ENCODE results near the gene GOLGA2. TPM values are rescaled to one million over a fixed set of nuclear protein-coding genes. Genes with fewer than 3 reads are reported as not detected.

Gene GOLGA2
- total and polyA plus RNA-seq, 2 of the 13 experiments (the other 11 are each of a cell fraction or from before 2014, with no cell fraction given), result 45.3 to 45.8 TPM

DNA sequence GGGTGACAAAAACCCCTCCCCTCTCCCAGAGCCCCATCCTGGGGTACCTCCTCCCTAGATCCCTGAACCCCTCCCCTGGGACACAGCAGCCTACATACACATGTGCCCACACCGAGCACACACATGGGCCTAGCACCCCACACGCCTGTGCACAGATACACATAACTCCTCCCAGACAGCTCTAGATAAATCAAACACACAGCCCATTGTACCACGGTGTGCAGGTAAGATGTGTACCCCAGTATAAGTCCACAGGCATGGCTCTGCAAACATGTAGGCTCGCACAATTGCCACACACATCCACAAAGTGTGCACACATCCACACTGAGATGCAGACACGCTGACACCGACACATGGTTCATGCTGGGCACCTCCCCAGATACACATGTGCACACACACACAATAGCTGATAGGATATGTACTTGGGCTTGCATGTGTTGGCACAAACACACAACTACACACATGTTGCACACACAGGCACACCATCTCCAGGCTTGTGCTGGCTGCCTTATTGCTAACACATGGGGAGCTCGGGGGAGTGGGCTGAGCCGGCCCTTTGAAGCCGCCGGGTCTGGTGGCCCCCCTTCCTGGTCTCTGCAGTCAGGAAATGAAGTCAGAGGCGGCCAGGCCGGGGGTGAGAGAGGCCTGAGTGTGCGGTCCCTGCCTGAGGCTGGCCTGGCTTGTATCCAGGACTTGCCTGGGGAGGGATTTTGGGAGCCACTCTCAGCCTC, 30.2 kb downstream of the GOLGA2 start (continued):
- TF ChIP-seq NFIB (CRISPR knock-in tag; IDR thresholded peaks at IDR 0.05; ENCODE audit: borderline replicate concordance), result 0 out of 2 replicates have a peak, but pooled peaks have one; percentile 47
- TF ChIP-seq ZNF605 (CRISPR knock-in tag; IDR thresholded peaks at IDR 0.05), result peak; percentile 59; the same call in 1 of the 2 replicates
- peak; percentile 62 for TF ChIP-seq POLR2G (IDR thresholded peaks at IDR 0.05; ENCODE audit: low read depth, low read length)
- TF ChIP-seq ETV5 (CRISPR knock-in tag; IDR thresholded peaks at IDR 0.05; ENCODE audit: borderline replicate concordance), result peak; percentile 83
- TF ChIP-seq PHF20 (CRISPR knock-in tag; IDR thresholded peaks at IDR 0.05), result peak; percentile 51; the same call in 1 of the 2 replicates
- no peak for TF ChIP-seq SAFB2 (CRISPR knock-in tag; IDR thresholded peaks at IDR 0.05; ENCODE audit: borderline replicate concordance, low read depth)
- TF ChIP-seq ZNF543 (CRISPR knock-in tag; IDR thresholded peaks at IDR 0.05), result 0 out of 2 replicates have a peak, but pooled peaks have one; percentile 22
- TF ChIP-seq KAT8 (CRISPR knock-in tag; IDR thresholded peaks at IDR 0.05), result 0 out of 2 replicates have a peak, but pooled peaks have one; percentile 52
- TF ChIP-seq ZNF567 (CRISPR knock-in tag; IDR thresholded peaks at IDR 0.05; ENCODE audit: borderline replicate concordance), result 0 out of 2 replicates have a peak, but pooled peaks have one; percentile 72
- TF ChIP-seq, protein P1, sequence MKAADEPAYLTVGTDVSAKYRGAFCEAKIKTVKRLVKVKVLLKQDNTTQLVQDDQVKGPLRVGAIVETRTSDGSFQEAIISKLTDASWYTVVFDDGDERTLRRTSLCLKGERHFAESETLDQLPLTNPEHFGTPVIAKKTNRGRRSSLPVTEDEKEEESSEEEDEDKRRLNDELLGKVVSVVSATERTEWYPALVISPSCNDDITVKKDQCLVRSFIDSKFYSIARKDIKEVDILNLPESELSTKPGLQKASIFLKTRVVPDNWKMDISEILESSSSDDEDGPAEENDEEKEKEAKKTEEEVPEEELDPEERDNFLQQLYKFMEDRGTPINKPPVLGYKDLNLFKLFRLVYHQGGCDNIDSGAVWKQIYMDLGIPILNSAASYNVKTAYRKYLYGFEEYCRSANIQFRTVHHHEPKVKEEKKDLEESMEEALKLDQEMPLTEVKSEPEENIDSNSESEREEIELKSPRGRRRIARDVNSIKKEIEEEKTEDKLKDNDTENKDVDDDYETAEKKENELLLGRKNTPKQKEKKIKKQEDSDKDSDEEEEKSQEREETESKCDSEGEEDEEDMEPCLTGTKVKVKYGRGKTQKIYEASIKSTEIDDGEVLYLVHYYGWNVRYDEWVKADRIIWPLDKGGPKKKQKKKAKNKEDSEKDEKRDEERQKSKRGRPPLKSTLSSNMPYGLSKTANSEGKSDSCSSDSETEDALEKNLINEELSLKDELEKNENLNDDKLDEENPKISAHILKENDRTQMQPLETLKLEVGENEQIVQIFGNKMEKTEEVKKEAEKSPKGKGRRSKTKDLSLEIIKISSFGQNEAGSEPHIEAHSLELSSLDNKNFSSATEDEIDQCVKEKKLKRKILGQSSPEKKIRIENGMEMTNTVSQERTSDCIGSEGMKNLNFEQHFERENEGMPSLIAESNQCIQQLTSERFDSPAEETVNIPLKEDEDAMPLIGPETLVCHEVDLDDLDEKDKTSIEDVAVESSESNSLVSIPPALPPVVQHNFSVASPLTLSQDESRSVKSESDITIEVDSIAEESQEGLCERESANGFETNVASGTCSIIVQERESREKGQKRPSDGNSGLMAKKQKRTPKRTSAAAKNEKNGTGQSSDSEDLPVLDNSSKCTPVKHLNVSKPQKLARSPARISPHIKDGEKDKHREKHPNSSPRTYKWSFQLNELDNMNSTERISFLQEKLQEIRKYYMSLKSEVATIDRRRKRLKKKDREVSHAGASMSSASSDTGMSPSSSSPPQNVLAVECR (CRISPR knock-in tag; IDR thresholded peaks at IDR 0.05; ENCODE audit: borderline replicate concordance), result peak; percentile 51; the same call in 1 of the 2 replicates
- peak; percentile 26; the same call in 1 of the 2 replicates for TF ChIP-seq MYC (CRISPR knock-in tag; IDR thresholded peaks at IDR 0.05; ENCODE audit: borderline replicate concordance)
- TF ChIP-seq, protein P2, sequence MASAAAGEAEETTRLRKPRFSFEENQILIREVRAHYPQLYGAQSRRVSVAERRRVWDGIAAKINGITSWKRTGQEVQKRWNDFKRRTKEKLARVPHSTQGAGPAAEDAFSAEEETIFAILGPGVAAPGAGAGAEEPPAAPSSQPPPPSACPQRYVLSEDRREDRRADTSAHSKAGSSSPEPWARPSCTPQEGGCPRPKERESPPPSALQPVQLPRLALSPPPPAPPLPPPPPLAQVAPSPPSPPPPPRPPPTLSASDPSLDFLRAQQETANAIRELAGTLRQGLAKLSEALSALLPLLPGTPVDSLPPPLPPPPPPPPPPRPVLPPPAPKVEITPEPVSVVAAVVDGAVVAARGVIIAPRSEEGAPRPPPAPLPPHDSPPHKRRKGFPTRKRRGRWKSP (CRISPR knock-in tag; IDR thresholded peaks at IDR 0.05), result 0 out of 2 replicates have a peak, but pooled peaks have one; percentile 23
- TF ChIP-seq ELF1 (CRISPR knock-in tag; IDR thresholded peaks at IDR 0.05), result peak; percentile 73
- 0 out of 2 replicates have a peak, but pooled peaks have one; percentile 36 for TF ChIP-seq GATAD2A (CRISPR knock-in tag; IDR thresholded peaks at IDR 0.05)
- TF ChIP-seq ELF4 (CRISPR knock-in tag; IDR thresholded peaks at IDR 0.05; ENCODE audit: borderline replicate concordance), result 0 out of 2 replicates have a peak, but pooled peaks have one; percentile 39
- TF ChIP-seq ZNF547 (CRISPR knock-in tag; IDR thresholded peaks at IDR 0.05), result peak; percentile 34; the same call in 1 of the 2 replicates
- TF ChIP-seq ZBTB20 (CRISPR knock-in tag; IDR thresholded peaks at IDR 0.05; ENCODE audit: borderline replicate concordance, low read depth), result 0 out of 2 replicates have a peak, but pooled peaks have one; percentile 33
- TF ChIP-seq ZNF296 (CRISPR knock-in tag; conservative IDR thresholded peaks at IDR 0.05), result no peak
- TF ChIP-seq, protein P3, sequence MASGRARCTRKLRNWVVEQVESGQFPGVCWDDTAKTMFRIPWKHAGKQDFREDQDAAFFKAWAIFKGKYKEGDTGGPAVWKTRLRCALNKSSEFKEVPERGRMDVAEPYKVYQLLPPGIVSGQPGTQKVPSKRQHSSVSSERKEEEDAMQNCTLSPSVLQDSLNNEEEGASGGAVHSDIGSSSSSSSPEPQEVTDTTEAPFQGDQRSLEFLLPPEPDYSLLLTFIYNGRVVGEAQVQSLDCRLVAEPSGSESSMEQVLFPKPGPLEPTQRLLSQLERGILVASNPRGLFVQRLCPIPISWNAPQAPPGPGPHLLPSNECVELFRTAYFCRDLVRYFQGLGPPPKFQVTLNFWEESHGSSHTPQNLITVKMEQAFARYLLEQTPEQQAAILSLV (CRISPR knock-in tag; IDR thresholded peaks at IDR 0.05; ENCODE audit: borderline replicate concordance), result 0 out of 2 replicates have a peak, but pooled peaks have one; percentile 37
- 0 out of 2 replicates have a peak, but pooled peaks have one; percentile 30 for TF ChIP-seq TGIF2 (CRISPR knock-in tag; IDR thresholded peaks at IDR 0.05)
- TF ChIP-seq FOXA3 (CRISPR knock-in tag; IDR thresholded peaks at IDR 0.05), result peak; percentile 13; the same call in 1 of the 2 replicates

Measured in HepG2 (cell line).